NT2/D1 (cell line): ENCODE measurements around the gene TLE6.
"Not testable (repeated sequence)": the region's sequence is repeated elsewhere in the genome, so short reads cannot be mapped to it uniquely, and the experiment has no call there.

ENCODE experiments used
- SUZ12 ChIP-seq: IDR thresholded peaks from 2 replicates; pipeline ENCODE4 v1.6.1; 2011; ENCODE audit not compliant: insufficient read length, insufficient read depth; ENCODE audit errors: extremely low read depth
- YY1 ChIP-seq: IDR thresholded peaks from 2 replicates; pipeline ENCODE4 v1.6.1; 2011; ENCODE audit not compliant: insufficient read length, insufficient read depth
- ZNF274 ChIP-seq: IDR thresholded peaks from 2 replicates; pipeline ENCODE4 v1.6.1; 2011; ENCODE audit warnings: mild to moderate bottlenecking, low read depth, low read length

GRCh38 chr19:3012059-3012458, 34.7 kb downstream of the TLE6 start:
- not testable (repeated sequence) for TF ChIP-seq ZNF274, YY1, SUZ12
